GM12801 (cell line): ENCODE data around the gene TMEM89.

ENCODE experiments used
- TF ChIP-seq, protein P1 (sequence below): IDR thresholded peaks from one replicate; pipeline ENCODE4 v1.5.1; 2011; ENCODE audit warnings: control low read depth; ENCODE audit not compliant: insufficient read length; ENCODE audit errors: extremely low read depth

The TMEM89 gene, protein sequence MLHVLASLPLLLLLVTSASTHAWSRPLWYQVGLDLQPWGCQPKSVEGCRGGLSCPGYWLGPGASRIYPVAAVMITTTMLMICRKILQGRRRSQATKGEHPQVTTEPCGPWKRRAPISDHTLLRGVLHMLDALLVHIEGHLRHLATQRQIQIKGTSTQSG

DNA sequence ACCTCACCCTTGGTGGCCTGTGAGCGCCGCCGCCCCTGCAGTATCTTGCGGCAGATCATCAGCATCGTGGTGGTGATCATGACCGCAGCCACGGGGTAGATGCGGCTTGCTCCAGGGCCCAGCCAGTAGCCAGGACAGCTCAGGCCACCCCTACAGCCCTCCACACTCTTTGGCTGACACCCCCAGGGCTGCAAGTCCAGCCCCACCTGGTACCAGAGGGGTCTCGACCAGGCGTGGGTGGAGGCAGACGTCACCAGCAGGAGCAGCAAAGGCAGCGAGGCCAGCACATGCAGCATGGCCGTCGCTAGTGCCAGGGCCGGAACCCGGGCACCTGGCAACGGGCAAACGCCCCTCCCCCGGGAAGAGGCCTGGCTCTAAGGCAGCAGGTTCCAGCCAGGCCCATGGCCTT, at the start of gene TMEM89:
TMEM89 (minus strand) TSS at position 309 of the 409 bp plus-strand sequence; CDS start at position 296, 13 bp downstream.
- TF ChIP-seq, protein P1, sequence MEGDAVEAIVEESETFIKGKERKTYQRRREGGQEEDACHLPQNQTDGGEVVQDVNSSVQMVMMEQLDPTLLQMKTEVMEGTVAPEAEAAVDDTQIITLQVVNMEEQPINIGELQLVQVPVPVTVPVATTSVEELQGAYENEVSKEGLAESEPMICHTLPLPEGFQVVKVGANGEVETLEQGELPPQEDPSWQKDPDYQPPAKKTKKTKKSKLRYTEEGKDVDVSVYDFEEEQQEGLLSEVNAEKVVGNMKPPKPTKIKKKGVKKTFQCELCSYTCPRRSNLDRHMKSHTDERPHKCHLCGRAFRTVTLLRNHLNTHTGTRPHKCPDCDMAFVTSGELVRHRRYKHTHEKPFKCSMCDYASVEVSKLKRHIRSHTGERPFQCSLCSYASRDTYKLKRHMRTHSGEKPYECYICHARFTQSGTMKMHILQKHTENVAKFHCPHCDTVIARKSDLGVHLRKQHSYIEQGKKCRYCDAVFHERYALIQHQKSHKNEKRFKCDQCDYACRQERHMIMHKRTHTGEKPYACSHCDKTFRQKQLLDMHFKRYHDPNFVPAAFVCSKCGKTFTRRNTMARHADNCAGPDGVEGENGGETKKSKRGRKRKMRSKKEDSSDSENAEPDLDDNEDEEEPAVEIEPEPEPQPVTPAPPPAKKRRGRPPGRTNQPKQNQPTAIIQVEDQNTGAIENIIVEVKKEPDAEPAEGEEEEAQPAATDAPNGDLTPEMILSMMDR: no peak

DNA sequence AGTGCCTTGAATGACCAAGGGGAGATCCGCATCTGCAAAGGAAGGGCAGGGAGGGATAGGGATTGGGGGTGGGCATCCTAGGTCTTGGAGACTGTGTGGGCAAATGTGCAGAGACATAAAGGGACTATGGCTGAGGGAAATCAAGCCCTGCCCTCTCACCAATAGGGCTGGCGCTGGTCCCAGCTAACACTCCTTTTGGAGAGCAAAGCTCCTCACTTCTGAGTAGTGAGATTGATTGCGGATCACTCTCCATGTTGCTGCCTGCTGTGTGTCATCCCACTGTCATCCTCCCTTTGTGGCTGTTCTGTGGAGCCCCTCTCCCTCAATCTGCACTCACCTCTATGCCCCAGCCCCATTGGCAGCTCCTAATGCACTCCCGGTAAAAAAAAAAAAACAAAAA, 43.4 kb upstream of the TMEM89 start:
- TF ChIP-seq, protein P1: no peak

DNA sequence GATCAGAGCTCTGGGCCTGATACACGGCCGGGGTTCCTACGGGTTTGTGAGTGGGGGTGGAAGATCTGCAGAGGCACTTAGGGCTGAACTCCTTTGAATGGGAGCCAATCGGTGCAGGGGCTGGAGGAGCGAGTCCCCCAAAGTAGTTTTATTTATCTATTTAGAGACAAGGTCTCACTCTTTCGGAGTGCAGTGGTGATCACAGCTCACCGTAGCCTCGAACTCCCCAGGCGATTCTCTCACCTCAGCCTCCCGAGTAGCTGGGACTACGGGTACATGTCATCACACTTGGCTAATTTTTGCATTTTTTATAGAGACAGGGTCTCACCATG, 42.7 kb upstream of the TMEM89 start:
- TF ChIP-seq, protein P1: no peak

DNA sequence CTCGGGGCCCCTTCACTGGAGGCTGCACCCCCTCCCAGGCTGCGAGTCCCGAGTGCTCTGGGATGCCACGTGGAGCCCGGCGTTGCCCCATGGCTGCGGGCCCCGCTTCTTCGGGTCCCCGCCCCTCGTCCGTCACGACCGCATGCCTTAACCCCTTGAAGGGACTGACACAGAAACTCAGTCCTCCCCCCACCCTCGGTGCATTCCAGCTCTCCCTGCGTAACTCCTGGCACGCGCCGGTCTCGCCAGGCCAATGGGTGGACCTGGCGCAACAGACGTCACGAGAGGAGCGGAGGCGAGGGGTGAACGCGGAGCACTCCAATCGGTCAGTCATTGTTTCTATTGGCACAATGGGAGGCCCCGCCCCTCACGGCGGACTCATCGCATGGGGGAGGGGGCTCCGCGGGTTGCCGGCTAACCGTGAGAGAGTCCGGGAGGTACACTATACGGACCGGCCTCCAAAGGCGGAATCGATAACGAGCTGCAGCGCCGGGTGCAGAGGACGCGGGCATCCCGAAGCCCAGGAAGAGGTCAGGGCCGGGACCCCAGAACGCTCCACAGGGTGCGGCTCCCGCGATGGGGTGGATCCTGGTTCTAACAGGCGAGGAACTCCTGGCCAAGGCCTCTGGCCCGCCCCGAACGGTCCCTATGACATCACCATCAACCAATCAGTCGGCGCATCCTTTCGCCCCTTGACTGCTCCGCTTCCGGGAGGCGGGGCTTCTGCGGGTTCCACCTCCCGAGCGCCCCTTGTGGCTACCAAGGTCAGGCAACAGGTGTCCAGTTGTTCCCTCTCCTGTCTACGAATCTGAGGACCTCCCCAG, 42.1 kb upstream of the TMEM89 start:
- TF ChIP-seq, protein P1: no peak

DNA sequence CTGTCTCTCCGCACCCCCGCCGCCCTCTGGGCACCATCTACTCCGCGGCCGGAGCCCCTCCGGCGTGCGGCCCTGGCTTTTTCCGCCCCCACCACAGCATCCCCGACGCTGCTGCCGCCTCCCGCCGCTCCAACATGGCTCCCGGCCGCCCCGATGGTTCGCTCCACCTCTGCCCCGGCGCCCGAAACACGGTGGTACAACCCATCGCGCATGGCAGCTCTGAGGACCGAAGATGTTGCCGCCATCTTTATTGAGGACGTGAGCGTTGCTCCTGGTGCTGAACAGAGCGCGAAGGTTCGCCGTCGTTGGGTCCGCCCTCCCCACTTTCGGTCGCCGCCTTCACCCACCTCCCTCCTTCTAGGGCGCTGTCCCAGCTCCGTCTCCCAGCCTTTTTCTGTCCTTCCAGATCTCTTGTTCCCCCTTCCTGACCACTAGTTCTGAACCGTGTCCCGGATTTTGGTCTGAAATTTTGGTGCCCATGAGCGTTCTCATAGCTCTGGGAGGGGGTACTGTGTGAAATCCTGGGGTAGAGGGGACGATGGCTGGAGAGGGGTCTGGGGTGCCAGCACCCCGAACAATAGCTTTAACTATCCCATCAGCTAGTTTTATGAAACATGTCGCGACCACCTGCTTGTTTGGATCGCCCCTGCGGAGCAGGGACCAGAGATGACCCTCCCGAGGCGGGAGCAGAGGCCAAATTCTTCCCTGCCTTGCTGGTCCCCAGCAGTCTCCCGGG, 41.4 kb upstream of the TMEM89 start, which contains the start of gene CELSR3:
CELSR3 (minus strand) TSS at position 134 of the 736 bp plus-strand sequence. CDS start 252 bp downstream, outside the sequence.
- TF ChIP-seq, protein P1: no peak

DNA sequence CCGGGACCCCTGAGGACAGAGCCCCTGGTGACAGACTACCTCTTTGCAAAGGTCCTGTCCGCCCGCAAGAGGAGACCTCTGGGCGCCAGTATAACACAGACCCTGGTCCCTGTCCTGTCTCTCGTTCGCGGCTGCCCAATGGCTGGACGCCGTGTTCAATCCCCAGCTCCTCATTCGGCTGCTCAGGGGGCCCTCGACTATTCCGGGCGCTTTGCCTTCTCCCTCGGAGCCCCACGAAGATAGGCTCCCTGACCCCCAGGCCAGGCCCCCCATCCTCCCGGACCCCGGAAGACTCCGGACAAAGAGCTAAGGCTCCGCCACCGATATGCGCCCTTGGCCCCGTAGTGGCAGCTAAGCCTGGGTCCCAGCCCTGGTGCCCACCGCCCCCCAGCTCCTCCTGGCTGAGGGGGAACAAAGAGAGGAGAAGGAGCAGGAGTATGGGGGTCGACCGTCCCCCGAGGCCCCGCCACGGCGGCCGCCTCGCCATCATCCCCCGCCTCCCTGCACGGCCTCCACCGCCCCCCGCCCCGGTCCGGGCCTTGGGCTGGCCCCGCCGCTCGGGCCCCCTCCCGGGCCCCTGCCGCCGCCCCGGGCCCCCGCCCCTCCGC, 40.7 kb upstream of the TMEM89 start:
- TF ChIP-seq, protein P1: no peak
